Measurements from ENCODE around the gene CNTF.

GRCh38 chr11:58647141-58647699 is 24.8 kb downstream of the CNTF start:
- TF ChIP-seq EZH2 (IDR thresholded peaks at IDR 0.05; ENCODE audit: insufficient read depth, poor library complexity, severe bottlenecking) = no peak
- no peak for TF ChIP-seq EZH2phosphoT487 (IDR thresholded peaks at IDR 0.05; ENCODE audit: insufficient read depth, low read depth)

Measured in GM23248 (cell line).